Stimulated activated CD8-positive, alpha-beta memory T cell treated with anti-CD3 and anti-CD28 coated beads, Interleukin-15, amount 100 ng/mL, for 1 hour (primary cell): ENCODE measurements around the gene SH2D4B.

Source experiments
- DNase-seq: peaks from one replicate; pipeline ENCODE4 v3.0.0-alpha.2; 2020; ENCODE audit warnings: low read depth

SH2D4B gene

DNA sequence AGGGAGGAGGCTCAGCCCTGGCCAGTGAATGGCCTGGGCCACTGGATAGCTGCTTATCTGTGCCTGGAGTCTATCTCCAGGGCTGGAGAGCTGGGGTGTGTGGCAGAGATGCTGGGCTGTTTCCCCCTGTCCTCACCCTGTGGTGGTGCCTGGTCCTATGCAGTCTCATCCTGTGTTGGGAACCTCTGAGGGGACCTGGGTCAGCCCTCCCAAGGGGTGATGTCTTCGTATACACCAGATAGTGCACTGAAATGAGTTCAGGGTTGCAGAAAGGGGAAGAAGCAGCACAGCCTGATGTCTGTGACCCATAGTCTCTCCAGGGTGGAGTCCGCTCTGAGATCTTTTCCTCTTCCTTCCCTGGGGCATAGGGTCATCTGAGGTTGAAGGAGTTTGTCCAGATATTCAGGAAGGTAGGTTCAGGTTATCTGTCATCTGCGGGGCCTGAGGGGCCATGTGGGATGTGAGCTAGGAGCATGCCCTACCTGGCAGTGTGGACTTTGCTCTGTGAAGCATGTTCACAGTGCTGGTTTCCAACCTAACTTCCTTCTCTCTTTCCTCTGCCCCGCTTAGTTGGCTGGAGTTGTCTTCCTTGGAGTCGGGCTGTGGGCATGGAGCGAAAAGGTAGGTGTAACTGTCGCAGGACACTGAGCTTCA, 33.4 kb upstream of the SH2D4B start:
- DNase-seq, result no peak

DNA sequence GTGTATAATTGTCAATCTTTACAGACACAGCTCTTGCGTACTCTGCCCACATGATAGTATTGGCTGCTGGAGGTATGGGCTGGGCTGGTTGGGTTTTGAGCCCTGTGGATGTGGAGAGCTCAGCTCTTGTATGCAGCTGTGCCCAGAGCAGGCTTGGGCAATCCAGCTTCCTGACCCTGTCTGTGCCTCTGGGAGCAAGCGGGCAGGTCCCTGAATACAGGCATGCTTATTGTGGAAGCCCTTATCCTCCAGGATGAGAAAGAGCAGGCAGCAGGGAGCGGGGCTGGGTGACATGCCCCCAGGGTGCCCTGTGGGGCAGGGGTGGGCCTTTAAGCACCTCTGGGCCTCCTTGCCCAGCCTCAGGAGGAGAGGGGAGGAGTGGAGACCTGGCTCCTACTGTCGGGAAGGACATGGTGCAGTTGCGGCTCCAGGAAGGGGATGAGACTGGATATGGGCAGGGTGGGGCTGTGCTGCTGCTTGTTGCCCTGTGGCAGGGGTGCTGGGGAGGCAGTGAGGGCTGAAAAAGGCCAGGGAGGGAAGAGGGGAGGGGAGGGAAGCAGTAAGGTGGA, 32.7 kb upstream of the SH2D4B start:
- no peak for DNase-seq

- no peak for DNase-seq
Observed at GRCh38 chr10:80506189-80506575, 31.5 kb upstream of the SH2D4B start.

- no peak for DNase-seq
Observed at GRCh38 chr10:80506836-80507487, 30.7 kb upstream of the SH2D4B start.

GRCh38 chr10:80509108-80509402, 28.6 kb upstream of the SH2D4B start:
- no peak for DNase-seq

DNA sequence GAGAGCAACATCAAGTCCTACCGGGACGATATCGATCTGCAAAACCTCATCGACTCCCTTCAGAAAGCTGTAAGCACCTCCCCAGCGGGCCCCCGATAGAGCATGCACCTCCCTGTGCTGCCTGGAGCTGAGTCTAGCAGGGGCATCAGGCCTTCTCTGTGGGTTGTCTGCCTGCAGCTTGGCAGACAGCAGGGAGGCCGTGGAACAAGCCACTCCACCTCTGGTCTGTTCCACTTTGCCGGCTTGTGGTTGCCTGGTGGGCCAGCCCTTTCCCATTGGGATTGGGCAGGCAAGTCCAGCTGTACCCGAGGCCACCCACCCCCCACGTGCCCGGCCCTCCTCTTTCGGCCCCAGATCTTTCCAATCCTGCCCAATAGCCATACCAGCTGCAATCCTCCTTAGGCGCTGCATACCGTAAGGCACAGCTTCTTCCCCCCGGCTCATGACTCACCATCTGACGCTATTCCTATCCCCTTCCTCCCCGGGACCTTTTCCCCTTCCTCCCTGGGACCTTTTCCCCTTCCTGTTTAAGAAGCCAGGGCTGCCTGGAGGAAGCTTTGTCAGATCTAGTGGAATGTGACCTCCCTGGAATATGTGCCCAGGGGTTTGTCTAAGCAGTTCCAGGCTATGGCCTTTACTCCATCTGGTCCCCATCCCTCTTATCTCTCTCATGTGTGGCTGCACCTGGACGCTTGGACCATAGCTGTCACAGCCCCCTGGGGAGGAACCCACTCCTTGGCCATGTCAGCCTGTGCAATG, 28.1 kb upstream of the SH2D4B start:
- DNase-seq, result no peak

- no peak for DNase-seq
Observed at GRCh38 chr10:80512031-80512526, 25.6 kb upstream of the SH2D4B start.

DNA sequence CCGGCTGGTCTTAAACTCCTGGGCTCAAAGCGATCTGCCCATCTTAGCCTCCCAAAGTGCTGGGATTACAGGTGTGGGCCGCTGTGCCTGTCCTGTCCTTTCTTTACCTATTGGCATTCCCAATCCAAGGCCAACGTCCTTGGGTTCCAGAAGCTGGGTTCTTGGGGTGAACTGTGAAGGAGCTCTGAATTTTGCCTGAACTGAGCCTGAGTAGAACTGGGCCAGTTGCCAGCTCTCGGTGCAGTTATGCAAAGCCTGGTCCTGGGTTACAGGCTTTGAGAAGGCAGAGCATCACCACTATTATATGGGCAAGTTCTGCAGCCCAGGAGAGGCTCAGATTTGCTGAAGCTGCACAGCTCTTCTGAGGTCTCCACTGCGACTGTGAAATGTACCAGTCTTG, 24.6 kb upstream of the SH2D4B start:
- DNase-seq, result no peak

- no peak for DNase-seq
Observed at GRCh38 chr10:80515511-80515910, 22.2 kb upstream of the SH2D4B start.

- DNase-seq, result no peak
Observed at GRCh38 chr10:80515941-80516340, 21.8 kb upstream of the SH2D4B start.

GRCh38 chr10:80516506-80517075, 21.1 kb upstream of the SH2D4B start:
- no peak for DNase-seq

GRCh38 chr10:80517416-80518142, 20.1 kb upstream of the SH2D4B start:
- DNase-seq, result no peak

- DNase-seq, result no peak
Observed at GRCh38 chr10:80518143-80518806, 19.4 kb upstream of the SH2D4B start.

DNA sequence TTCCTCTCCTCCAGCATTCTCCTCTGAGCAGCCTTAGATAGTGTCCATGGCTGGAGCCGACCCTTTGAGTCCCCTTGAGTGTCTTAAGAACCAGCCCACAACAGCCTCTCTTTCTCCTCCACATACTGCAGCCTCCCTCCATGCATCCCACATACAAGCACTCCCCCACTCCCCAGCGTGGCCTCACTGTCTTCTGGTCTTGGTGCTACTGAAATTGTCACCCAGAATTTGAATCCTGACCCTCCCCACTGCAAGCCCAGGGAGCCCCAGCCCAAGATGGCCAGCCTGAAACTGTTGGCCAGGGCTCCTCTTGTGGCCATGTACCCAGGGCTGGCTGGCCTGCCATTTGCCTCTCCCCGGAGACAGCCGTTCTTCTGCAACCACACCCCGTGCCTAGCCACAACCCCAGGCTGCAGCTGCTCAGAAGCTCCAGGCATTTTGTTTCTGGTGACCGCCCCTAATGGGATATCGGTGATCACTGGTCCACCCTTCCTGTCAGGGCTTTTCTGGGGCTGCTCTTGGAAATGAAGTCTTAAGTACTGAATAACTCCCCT, 18.8 kb upstream of the SH2D4B start:
- DNase-seq, result no peak

DNA sequence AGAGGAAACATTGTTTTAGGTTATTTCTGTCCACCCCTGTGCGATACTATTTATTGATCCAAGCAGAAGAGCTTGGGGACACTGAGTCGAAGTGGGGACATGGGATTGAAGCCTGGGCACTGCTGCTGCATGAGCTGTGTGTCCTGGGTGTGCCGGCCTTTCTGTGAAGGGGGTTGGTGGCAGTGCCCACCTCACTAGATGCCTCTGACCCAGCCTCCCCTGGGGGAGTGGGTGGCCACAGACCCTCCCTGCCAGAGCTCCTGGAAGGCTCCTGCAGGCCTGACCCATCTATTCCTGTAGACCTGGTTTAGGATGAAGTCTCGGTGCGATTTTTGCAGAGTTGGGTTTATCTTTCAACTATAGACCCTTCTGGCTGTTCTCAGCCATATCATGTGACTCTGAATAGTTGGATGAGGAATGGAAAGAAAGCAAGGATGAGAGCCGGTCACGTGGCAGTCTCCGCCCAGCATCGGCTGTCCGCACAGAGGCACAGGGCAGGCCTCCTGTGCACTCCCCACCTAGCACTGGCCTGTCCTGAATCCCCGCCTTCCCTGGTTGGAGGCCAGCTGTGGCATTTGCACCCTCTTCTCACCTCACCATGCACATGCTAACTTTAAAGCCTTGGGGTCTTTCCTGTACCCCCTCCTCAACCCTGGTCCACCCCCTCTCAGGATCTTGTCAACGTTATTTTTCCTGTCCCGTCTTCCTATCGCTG, 17.6 kb upstream of the SH2D4B start:
- no peak for DNase-seq

DNA sequence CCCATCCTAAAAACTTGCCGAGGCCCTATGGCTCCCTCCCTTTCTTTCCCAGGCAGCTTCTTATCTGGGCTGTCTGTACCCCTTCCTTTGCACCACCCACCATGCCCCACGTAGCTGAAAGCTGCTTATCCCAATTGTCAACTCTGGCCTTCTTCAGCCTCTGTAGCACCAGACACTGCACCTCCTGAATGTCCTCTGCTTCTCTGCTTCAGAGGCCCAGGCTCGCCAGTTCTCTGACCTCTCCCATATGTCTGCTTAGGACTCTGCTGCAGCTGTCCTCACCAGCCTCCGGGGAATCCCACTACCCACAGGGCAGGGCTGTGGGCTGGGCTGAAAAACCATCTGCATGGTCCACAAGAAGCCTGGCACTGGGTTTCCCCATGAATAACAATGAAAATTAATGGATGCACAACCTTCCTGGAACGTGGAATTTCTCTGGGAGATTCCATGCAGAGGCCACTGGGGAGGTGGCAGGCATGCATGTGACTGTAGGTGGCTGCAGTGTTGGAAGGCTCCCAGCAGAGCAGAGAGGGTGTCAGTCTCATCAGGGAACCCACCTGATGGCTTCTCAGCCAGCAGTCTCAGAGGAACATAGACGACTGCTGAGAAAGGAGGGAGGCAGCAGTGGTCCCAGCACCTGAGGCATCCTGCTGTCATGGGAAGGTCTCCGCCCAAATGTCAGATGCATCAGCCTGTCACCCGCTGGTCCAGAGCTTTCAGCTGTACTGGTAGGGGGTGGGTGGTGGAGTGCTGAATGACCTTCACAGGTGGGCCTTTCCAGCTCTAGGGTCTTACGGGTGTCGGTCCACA, 16.8 kb upstream of the SH2D4B start:
- DNase-seq, result no peak

DNA sequence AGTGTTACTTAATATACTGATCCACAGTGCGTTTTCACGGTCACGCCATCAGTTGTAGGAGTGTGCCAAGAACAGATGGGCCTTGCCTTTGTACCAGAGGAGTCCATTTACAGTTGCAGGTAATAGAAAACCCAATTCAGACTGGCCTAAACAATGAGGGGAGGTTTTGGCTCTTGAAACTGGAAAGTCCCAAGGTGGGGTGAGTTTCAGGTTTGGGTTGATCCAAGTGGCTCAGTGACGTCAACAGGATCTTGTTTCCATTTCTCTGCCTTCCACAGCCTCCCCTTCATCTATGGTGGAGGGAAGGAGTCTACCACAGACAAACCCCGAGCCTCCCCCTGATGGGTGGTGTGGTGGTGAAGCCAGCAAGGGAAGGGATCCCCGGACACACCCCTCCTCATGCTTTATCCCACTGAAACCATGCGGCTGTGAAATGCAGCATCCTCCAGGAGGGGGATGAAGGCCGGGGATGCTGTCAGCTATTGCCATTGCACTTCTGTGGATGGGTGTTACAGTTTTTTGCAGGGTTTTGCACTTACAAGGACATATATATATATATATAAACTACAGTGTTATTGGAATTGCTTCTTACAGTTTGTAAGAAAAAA, 14.8 kb upstream of the SH2D4B start:
- no peak for DNase-seq

DNA sequence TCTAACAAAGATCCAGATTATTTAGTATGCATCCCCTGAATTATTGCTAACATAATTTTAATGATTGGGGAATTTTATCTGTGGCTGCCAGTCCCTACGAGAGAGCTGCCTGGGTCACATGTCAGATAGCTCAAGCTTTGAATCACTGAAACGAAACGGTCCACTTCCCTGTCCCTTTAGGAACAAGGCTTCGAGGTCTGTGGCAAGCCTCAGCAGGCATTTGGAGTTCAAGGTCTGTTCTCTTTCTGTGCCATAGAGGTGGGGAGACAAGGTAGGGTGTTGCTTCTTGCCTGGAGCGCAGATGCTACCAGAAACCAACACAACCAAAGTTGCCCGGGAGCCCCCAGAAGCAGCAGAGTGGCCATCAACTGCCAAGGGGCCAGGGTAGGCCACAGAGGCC, 13.9 kb upstream of the SH2D4B start:
- no peak for DNase-seq
